H1 (cell line): ENCODE measurements around the gene MDH1. TPM values are rescaled to one million over a fixed set of nuclear protein-coding genes. Genes with fewer than 3 reads are reported as not detected.

Experiments used
- CTCF ChIA-PET: fragments of 300-600 bp; sonication (Branson Sonifier 250); formaldehyde crosslinking; loops from one replicate; lab custom pipeline; 2021; ENCODE audit not compliant: partially characterized antibody; lab: Charles Lee
- POLR2A ChIA-PET: fragments of 300-600 bp; sonication (Branson Sonifier 250); formaldehyde crosslinking; loops from one replicate; lab custom pipeline; 2021; ENCODE audit warnings: inconsistent platforms; ENCODE audit not compliant: partially characterized antibody; lab: Charles Lee
- DNase-seq, 2 experiments: peaks; one replicate each; pipeline versions ENCODE4 v3.0.0 to v3.0.0-alpha.2; 2010 to 2022; ENCODE audit warnings: low spot score in 2 of 2, low read depth in 1 of 2, mixed read lengths in 1 of 2
- FAIRE-seq: peaks from 2 replicates; lab custom pipeline; 2011; peaks lifted over from hg19 to GRCh38; lab: Jason Lieb, UNC
- H2AFZ ChIP-seq: 2 replicates; pipeline ENCODE4 v1.8.1; 2012; ENCODE audit warnings: low read length, inconsistent platforms
- H2AK5ac ChIP-seq: 2 replicates; pipeline ENCODE4 v1.6.1; 2013; ENCODE audit warnings: low read depth, low read length
- H2BK120ac ChIP-seq: replicated peaks from 2 replicates; pipeline ENCODE3; 2013; ENCODE audit warnings: low read depth, low read length, inconsistent platforms
- H2BK12ac ChIP-seq: 2 replicates; pipeline ENCODE4 v1.6.1; 2013; ENCODE audit warnings: low read depth, low read length
- H2BK15ac ChIP-seq: 2 replicates; pipeline ENCODE4 v1.6.1; 2013; ENCODE audit warnings: low read length
- H2BK20ac ChIP-seq: 2 replicates; pipeline ENCODE4 v1.6.1; 2013; ENCODE audit warnings: low read length
- H2BK5ac ChIP-seq: 2 replicates; pipeline ENCODE4 v1.6.1; 2013; ENCODE audit warnings: low read depth, low read length
- H3K14ac ChIP-seq: 2 replicates; pipeline ENCODE4 v1.6.1; 2013; ENCODE audit warnings: inconsistent platforms; ENCODE audit not compliant: insufficient read length
- H3K18ac ChIP-seq: 2 replicates; pipeline ENCODE4 v1.6.1; 2013; ENCODE audit warnings: low read length; ENCODE audit errors: extremely low read depth
- H3K23ac ChIP-seq: 2 replicates; pipeline ENCODE4 v1.6.1; 2013; ENCODE audit warnings: inconsistent platforms; ENCODE audit not compliant: insufficient read length
- H3K23me2 ChIP-seq: 2 replicates; pipeline ENCODE4 v1.6.1; 2013; ENCODE audit warnings: low read depth, low read length
- H3K27ac ChIP-seq: 2 replicates; pipeline ENCODE4 v1.6.1; 2011; ENCODE audit warnings: low read depth, low read length, inconsistent platforms
- H3K27me3 ChIP-seq, 4 experiments: replicated peaks in 1 of 4; 1 replicate in 1 of 4; 2 replicates in 3 of 4; pipeline versions ENCODE4 v1.6.1 to v1.8.1; 2011 to 2013; ENCODE audit warnings: low read length in 3 of 4, mild to moderate bottlenecking in 3 of 4, inconsistent platforms in 2 of 4, mixed read lengths in 2 of 4, moderate library complexity in 1 of 4; ENCODE audit not compliant: control insufficient read depth in 3 of 4, insufficient read depth in 3 of 4; ENCODE audit errors: extremely low read depth in 1 of 4
- H3K36me3 ChIP-seq, 4 experiments: 2 replicates each; pipeline versions ENCODE4 v1.6.1 to v1.8.1; 2011 to 2013; ENCODE audit warnings: mild to moderate bottlenecking in 4 of 4, low read length in 3 of 4, moderate library complexity in 2 of 4, control low read depth in 1 of 4, inconsistent platforms in 1 of 4; ENCODE audit not compliant: insufficient read depth in 4 of 4, control insufficient read depth in 2 of 4
- H3K4ac ChIP-seq: replicated peaks from 2 replicates; pipeline ENCODE3; 2013; ENCODE audit warnings: low read length, low read depth, mixed read lengths, inconsistent platforms; ENCODE audit not compliant: insufficient read length
- H3K4me1 ChIP-seq, 4 experiments: replicated peaks in 1 of 4; 1 replicate in 1 of 4; 2 replicates in 3 of 4; pipeline versions ENCODE4 v1.6.1 to v1.8.1; 2011 to 2013; ENCODE audit warnings: low read length in 3 of 4, inconsistent platforms in 2 of 4, mixed read lengths in 1 of 4; ENCODE audit not compliant: insufficient read depth in 4 of 4, control insufficient read depth in 3 of 4
- H3K4me2 ChIP-seq, 2 experiments: 2 replicates each; pipeline versions ENCODE4 v1.6.1 to v1.8.1; 2011 to 2013; ENCODE audit warnings: low read depth in 2 of 2, low read length in 2 of 2, control low read depth in 1 of 2, inconsistent platforms in 1 of 2, mild to moderate bottlenecking in 1 of 2; ENCODE audit not compliant: insufficient read depth in 1 of 2
- H3K4me3 ChIP-seq, 4 experiments: fragments of 200-600, 300-600 bp in 1 of 4; sonication (generic), shearing (Covaris generic), sonication (Bioruptor Twin) in 1 of 4; 2 replicates each; pipeline versions ENCODE4 v1.5.1 to v1.8.1; 2011 to 2016; ENCODE audit warnings: low read length in 4 of 4, low read depth in 3 of 4, control low read depth in 2 of 4, inconsistent platforms in 2 of 4, mild to moderate bottlenecking in 2 of 4, mixed read lengths in 1 of 4, moderate library complexity in 1 of 4; ENCODE audit not compliant: insufficient read depth in 2 of 4; ENCODE audit errors: extremely low read depth in 1 of 4
- H3K56ac ChIP-seq: replicated peaks from 2 replicates; pipeline ENCODE3; 2013; ENCODE audit warnings: low read depth, mild to moderate bottlenecking, mixed read lengths, low read length, inconsistent platforms; ENCODE audit not compliant: insufficient read length
- H3K79me1 ChIP-seq: 2 replicates; pipeline ENCODE4 v1.6.1; 2013; ENCODE audit warnings: low read depth, low read length, control low read depth
- H3K79me2 ChIP-seq, 2 experiments: 2 replicates each; pipeline versions ENCODE4 v1.6.1 to v1.8.1; 2012 to 2013; ENCODE audit warnings: low read length in 2 of 2, mild to moderate bottlenecking in 2 of 2, inconsistent platforms in 1 of 2; ENCODE audit not compliant: insufficient read depth in 2 of 2, control insufficient read depth in 1 of 2
- H3K9ac ChIP-seq, 4 experiments: replicated peaks in 1 of 4; 1 replicate in 1 of 4; 2 replicates in 3 of 4; pipeline versions ENCODE4 v1.6.1 to v1.8.1; 2011 to 2013; ENCODE audit warnings: low read depth in 3 of 4, low read length in 3 of 4, control low read depth in 2 of 4, mild to moderate bottlenecking in 2 of 4, moderate library complexity in 2 of 4, inconsistent platforms in 1 of 4; ENCODE audit errors: extremely low read depth in 1 of 4
- H3K9me3 ChIP-seq, 2 experiments: 2 replicates each; pipeline versions ENCODE4 v1.6.1 to v1.8.1; 2012 to 2013; ENCODE audit warnings: mild to moderate bottlenecking in 2 of 2, moderate library complexity in 2 of 2, control low read depth in 1 of 2, inconsistent platforms in 1 of 2, low read depth in 1 of 2, low read length in 1 of 2, mixed read lengths in 1 of 2; ENCODE audit not compliant: insufficient read depth in 2 of 2
- H4K20me1 ChIP-seq, 2 experiments: replicated peaks in 1 of 2; 2 replicates each; pipeline versions ENCODE3 to v1.8.1; 2011 to 2013; ENCODE audit warnings: inconsistent platforms in 2 of 2, low read length in 2 of 2, mild to moderate bottlenecking in 1 of 2; ENCODE audit not compliant: insufficient read depth in 2 of 2, control insufficient read depth in 1 of 2
- H4K5ac ChIP-seq: 2 replicates; pipeline ENCODE4 v1.6.1; 2013; ENCODE audit warnings: low read length, low read depth, mixed read lengths, inconsistent platforms; ENCODE audit not compliant: insufficient read length
- H4K8ac ChIP-seq: 2 replicates; pipeline ENCODE4 v1.8.0; 2013; ENCODE audit warnings: mild to moderate bottlenecking, moderate library complexity, low read length, inconsistent platforms; ENCODE audit not compliant: insufficient read depth; ENCODE audit errors: extremely low read depth
- H4K91ac ChIP-seq: replicated peaks from 2 replicates; pipeline ENCODE3; 2013; ENCODE audit warnings: low read length, mixed read lengths, inconsistent platforms; ENCODE audit not compliant: insufficient read length
- EP300 ChIP-seq, 2 experiments: IDR thresholded peaks; 1 replicate in 1 of 2; 2 replicates in 1 of 2; pipeline ENCODE4 v1.6.1; 2011 to 2012; ENCODE audit warnings: low read depth in 2 of 2, low read length in 2 of 2, mild to moderate bottlenecking in 2 of 2, borderline replicate concordance in 1 of 2, inconsistent platforms in 1 of 2, moderate library complexity in 1 of 2
- EZH2 ChIP-seq: fragments of 200-600 bp; sonication (generic); IDR thresholded peaks from 2 replicates; pipeline ENCODE4 v1.7.1; 2012; ENCODE audit warnings: low read depth, mild to moderate bottlenecking, moderate library complexity, low read length, inconsistent platforms; ENCODE audit not compliant: severe bottlenecking
- FOSL1 ChIP-seq: IDR thresholded peaks from 2 replicates; pipeline ENCODE4 v1.6.1; 2011; ENCODE audit warnings: mild to moderate bottlenecking, low read depth, low read length, moderate library complexity; ENCODE audit not compliant: insufficient read depth
- HDAC2 ChIP-seq, 2 experiments: fragments of 300-600 bp in 1 of 2; sonication (generic) in 1 of 2; IDR thresholded peaks; 2 replicates each; pipeline ENCODE4 v1.6.1; 2011 to 2012; ENCODE audit warnings: low read depth in 2 of 2, low read length in 2 of 2, mild to moderate bottlenecking in 2 of 2, moderate library complexity in 2 of 2, borderline replicate concordance in 1 of 2, inconsistent platforms in 1 of 2
- POLR2A ChIP-seq, 2 experiments: IDR thresholded peaks; 1 replicate in 1 of 2; 2 replicates in 1 of 2; pipeline ENCODE4 v1.6.1; 2011; ENCODE audit warnings: low read depth in 2 of 2, low read length in 2 of 2, mild to moderate bottlenecking in 2 of 2; ENCODE audit errors: control extremely low read depth in 1 of 2
- POLR2AphosphoS5 ChIP-seq: IDR thresholded peaks from 2 replicates; pipeline ENCODE4 v1.6.1; 2011; ENCODE audit warnings: low read depth, low read length
- RBBP5 ChIP-seq: IDR thresholded peaks from 2 replicates; pipeline ENCODE4 v1.7.1; 2012; ENCODE audit warnings: low read depth, mild to moderate bottlenecking, inconsistent platforms, low read length, moderate library complexity, borderline replicate concordance
- SAP30 ChIP-seq: fragments of 300-600 bp; sonication (generic); IDR thresholded peaks from 2 replicates; pipeline ENCODE4 v1.7.1; 2012; ENCODE audit warnings: low read length, moderate library complexity, mild to moderate bottlenecking, inconsistent platforms; ENCODE audit not compliant: insufficient read depth, insufficient replicate concordance
- TAF1 ChIP-seq: IDR thresholded peaks from 2 replicates; pipeline ENCODE4 v1.6.1; 2011; ENCODE audit warnings: mild to moderate bottlenecking, low read depth, low read length
- TAF7 ChIP-seq: optimal IDR thresholded peaks from 2 replicates; pipeline ENCODE3; 2011; ENCODE audit warnings: low read depth, mild to moderate bottlenecking, inconsistent platforms, low read length, moderate library complexity, borderline replicate concordance
- TCF12 ChIP-seq: IDR thresholded peaks from 2 replicates; pipeline ENCODE4 v1.6.1; 2011; ENCODE audit warnings: low read depth, mild to moderate bottlenecking, low read length
- WGBS, 2 experiments: shearing (Covaris generic) in 1 of 2; methylation state at CpG; one replicate each; pipeline versions ENCODE4 v1.1.6 to v1.1.7; 2013 to 2015; ENCODE audit warnings: low lambda C conversion rate in 2 of 2, mixed read lengths in 2 of 2, inconsistent platforms in 1 of 2, low coverage in 1 of 2, missing lambda C conversion rate in 1 of 2; ENCODE audit not compliant: insufficient replicate concordance in 2 of 2, insufficient coverage in 1 of 2, insufficient read length in 1 of 2; ENCODE audit errors: extremely low coverage in 1 of 2, missing lambda C conversion rate in 1 of 2; 5-methylcytosine and 5-hydroxymethylcytosine counted together
- polyA plus RNA-seq, 7 experiments: library from polyadenylated mRNA; depleted of rRNA in 3 of 7; stranded (reverse) in 5 of 7; unstranded in 2 of 7; fragments of >200 nt in 5 of 7; fragments of 200-250 nt in 2 of 7; gene quantifications; 1 replicate in 5 of 7; 2 replicates in 1 of 7; 4 replicates in 1 of 7; pipeline versions ENCODE4 v1.2.1 to v1.2.3, GENCODE V29; 2011 to 2013; ENCODE audit warnings: missing spikeins in 2 of 7, mixed read lengths in 2 of 7
- total RNA-seq: library from RNA; stranded (reverse); fragmentation: NEBNext Ultra II Directional; extraction: Animal tissue kit (Norgen Biotek cat#: 25700); gene quantifications from 2 replicates; pipeline ENCODE4 v1.2.1, GENCODE V29; 2021

MDH1 gene
- total and polyA plus RNA-seq, 2 of the 8 experiments (the other 6 are each of a cell fraction or from before 2014, with no cell fraction given) = 353 to 376 TPM

- Histone ChIP-seq H2BK15ac (no peak overlapping the region), H3K36me3 (peaks cover 0 to 16% (median 0%) of the 10 kb centered on the region in 4 experiments; a peak in 2 of 8 replicates), H4K20me1 (no peaks in the 10 kb centered on the region), H3K23me2 (peaks cover 4% of the 10 kb centered on the region; the same call in 1 of the 2 replicates), H3K79me1 (no peaks in the 10 kb centered on the region), H3K4me1 (peaks cover 9 to 36% (median 21%) of the 10 kb centered on the region in 4 experiments), H2AFZ (no peak overlapping the region), H4K5ac (peak overlapping the region; percentile 77), H3K79me2 (peaks cover 0 to 37% of the 10 kb centered on the region in 2 experiments; a peak in 3 of 4 replicates), H3K9me3 (no peaks in the 10 kb centered on the region), H3K4ac (peak overlapping the region; percentile 57), H3K27me3 (no peaks in the 10 kb centered on the region), H3K9ac (peak overlapping the region in 3 of 4 experiments; percentile 62 to 84 (median 75); a peak in 6 of 7 replicates), H3K4me3 (peak overlapping the region; percentile 24 to 58 (median 40)), H3K23ac (no peak overlapping the region), H2AK5ac (peak overlapping the region; percentile 78; the same call in 1 of the 2 replicates), H3K4me2 (peak overlapping the region; percentile 69 to 97), H2BK20ac (peak overlapping the region; percentile 13; the same call in 1 of the 2 replicates), H4K8ac (no peak overlapping the region), H3K14ac (no peak overlapping the region), H3K18ac (peak overlapping the region; percentile 93; the same call in 1 of the 2 replicates), H2BK120ac (peak overlapping the region; percentile 13), H3K56ac (no peak overlapping the region), H2BK5ac (peak overlapping the region; percentile 97), H4K91ac (peak overlapping the region; percentile 9), H2BK12ac (peak overlapping the region; percentile 93), H3K27ac (peak overlapping the region; percentile 95)
- POLR2A ChIA-PET = interaction anchor here (0.7 to 2.1 kb wide), 7 partner anchors 12 to 236 kb away, joined by 3 to 7 read pairs (median 4); partner anchors contain the start of genes MDH1 and UGP2
- CTCF ChIA-PET = interaction anchor here (0.6 kb wide), 1 partner anchor 911 kb away, joined by 3 read pairs; no protein-coding TSS in a partner anchor
- FAIRE-seq (no peak), DNase-seq (no peak)
- 25% methylated on average over 2 of the region's 2 CpGs; no CpG with 5 or more reads in 1 of the 2 experiments for WGBS, 2 experiments
- TF ChIP-seq FOSL1 = no peak
- TF ChIP-seq TCF12 = no peak
- TF ChIP-seq TAF1 = peak; percentile 39; the same call in 1 of the 2 replicates
- no peak for TF ChIP-seq RBBP5
- TF ChIP-seq EZH2 = no peak
- peak in 1 of 2 experiments; percentile 50; a peak in 1 of 3 replicates for TF ChIP-seq EP300 (IDR thresholded peaks at IDR 0.05; ENCODE audit: borderline replicate concordance in 1 of 2, low read depth in 2 of 2, low read length in 2 of 2)
- TF ChIP-seq TAF7 = peak; percentile 45
- TF ChIP-seq POLR2AphosphoS5 = peak; percentile 64; the same call in 1 of the 2 replicates
- TF ChIP-seq POLR2A (IDR thresholded peaks at IDR 0.05; ENCODE audit: control extremely low read depth in 1 of 2, low read depth in 2 of 2, low read length in 2 of 2) = peak in 1 of 2 experiments; percentile 83; a peak in 1 of 3 replicates
- TF ChIP-seq HDAC2 (IDR thresholded peaks at IDR 0.05; ENCODE audit: borderline replicate concordance in 1 of 2, low read depth in 2 of 2, low read length in 2 of 2) = 0 out of 4 replicates have a peak, but pooled peaks of 1 of the 2 experiments have one; percentile 44
- TF ChIP-seq SAP30 = no peak
Observed at GRCh38 chr2:63613391-63613901, 24.7 kb downstream of the MDH1 start.
